Panc1 (cell line): ENCODE data around the gene MAP2K4. TPM values are rescaled to one million over a fixed set of nuclear protein-coding genes. Genes with fewer than 3 reads are reported as not detected.

Experiments used
- ATAC-seq: fragments of 200-7000 bp; cut with Tn5 transposase; 2 replicates; pipeline ENCODE4 v1.9.1; 2020; ENCODE audit warnings: mild to moderate bottlenecking, moderate library complexity
- BruUV-seq: library from RNA; stranded (reverse); fragments of 400-500 nt; replicated peaks from 2 replicates; lab custom pipeline; 2021; lab: Mats Ljungman, UMichigan
- CTCF ChIA-PET: fragments of 300-600 bp; sonication (Branson Sonifier 250); formaldehyde crosslinking; loops from one replicate; lab custom pipeline; 2022; ENCODE audit warnings: antibody characterized with exemption; lab: Charles Lee
- POLR2A ChIA-PET: fragments of 300-600 bp; sonication (Branson Sonifier 250); formaldehyde crosslinking; loops from one replicate; lab custom pipeline; 2022; ENCODE audit warnings: antibody characterized with exemption; lab: Charles Lee
- DNase-seq: peaks from one replicate; pipeline ENCODE4 v3.0.0-alpha.2; 2010; ENCODE audit warnings: low read depth, low spot score
- H3K27ac ChIP-seq: 2 replicates; pipeline ENCODE4 v1.5.1; 2011; ENCODE audit warnings: mild to moderate bottlenecking, low read length, inconsistent platforms
- H3K27me3 ChIP-seq: fragments of 200-500 bp; sonication (Bioruptor generic); 2 replicates; pipeline ENCODE4 v1.6.0; 2014; ENCODE audit warnings: low read length, inconsistent platforms; ENCODE audit not compliant: control insufficient read depth, insufficient read depth
- H3K36me3 ChIP-seq: fragments of 200-500 bp; sonication (Bioruptor generic); 2 replicates; pipeline ENCODE4 v1.5.1; 2014; ENCODE audit warnings: inconsistent platforms, mild to moderate bottlenecking, low read length, moderate library complexity; ENCODE audit not compliant: control insufficient read depth, insufficient read depth
- H3K4me1 ChIP-seq: 2 replicates; pipeline ENCODE4 v1.5.1; 2011; ENCODE audit warnings: inconsistent platforms, mild to moderate bottlenecking, low read length, moderate library complexity; ENCODE audit not compliant: control insufficient read depth, insufficient read depth
- H3K4me3 ChIP-seq, 2 experiments: 2 replicates each; pipeline ENCODE4 v1.5.1; 2011 to 2012; ENCODE audit warnings: low read depth in 2 of 2, low read length in 2 of 2, mild to moderate bottlenecking in 2 of 2, inconsistent platforms in 1 of 2, moderate library complexity in 1 of 2
- H3K9me3 ChIP-seq: fragments of 200-500 bp; sonication (Bioruptor generic); 2 replicates; pipeline ENCODE4 v1.5.1; 2014; ENCODE audit warnings: low read depth, mild to moderate bottlenecking, inconsistent platforms, low read length, moderate library complexity; ENCODE audit not compliant: control insufficient read depth, insufficient read depth
- CTCF ChIP-seq: fragments of 450-650 bp; IDR thresholded peaks from 2 replicates; pipeline ENCODE4 v1.5.1; 2017; ENCODE audit warnings: mild to moderate bottlenecking
- POLR2AphosphoS5 ChIP-seq: IDR thresholded peaks from 2 replicates; pipeline ENCODE4 v1.6.1; 2012; ENCODE audit warnings: mild to moderate bottlenecking, low read depth, low read length, moderate library complexity
- REST ChIP-seq, 2 experiments: IDR thresholded peaks; 2 replicates each; pipeline ENCODE4 v1.6.1; 2011 to 2012; ENCODE audit warnings: low read depth in 2 of 2, control low read depth in 1 of 2, low read length in 1 of 2, mild to moderate bottlenecking in 1 of 2, moderate library complexity in 1 of 2; ENCODE audit not compliant: insufficient read depth in 1 of 2
- SIN3A ChIP-seq: IDR thresholded peaks from 2 replicates; pipeline ENCODE4 v1.6.1; 2012; ENCODE audit warnings: low read depth, mild to moderate bottlenecking, low read length, moderate library complexity, borderline replicate concordance; ENCODE audit not compliant: insufficient read depth
- TCF7L2 ChIP-seq: IDR thresholded peaks from 2 replicates; pipeline ENCODE4 v1.6.1; 2011; ENCODE audit warnings: mild to moderate bottlenecking, low read depth, low read length, inconsistent platforms
- in situ Hi-C: cut with HindIII; loops from 2 replicates; pipeline ENCODE4 v1.10.0; 2016; ENCODE audit warnings: low sequenced_read_pairs, low pct_unique_long_range_greater_than_20kb
- intact Hi-C: fragments of 100-400 bp; cut with micrococcal nuclease; formaldehyde crosslinking; loops from one replicate; pipeline ENCODE4 v1.10.0; 2022; ENCODE audit not compliant: unreplicated experiment
- total RNA-seq: library from RNA; stranded (reverse); gene quantifications from one replicate; pipeline ENCODE4 v1.2.1, GENCODE V29; 2021; ENCODE audit not compliant: unreplicated experiment

MAP2K4 gene
- total RNA-seq, 1 experiment from 2014 or later = 16.8 TPM

- Histone ChIP-seq H3K27ac (no peak overlapping the region), H3K36me3 (no peaks in the 10 kb centered on the region), H3K27me3 (no peaks in the 10 kb centered on the region), H3K4me3 (no peak overlapping the region), H3K4me1 (no peaks in the 10 kb centered on the region; the same call in 1 of the 2 replicates), H3K9me3 (no peaks in the 10 kb centered on the region)
- TF ChIP-seq REST (IDR thresholded peaks at IDR 0.05; ENCODE audit: insufficient read depth in 1 of 2, low read depth in 2 of 2, low read length in 1 of 2) (no peak), SIN3A (no peak), POLR2AphosphoS5 (no peak), TCF7L2 (no peak), CTCF (no peak)
- BruUV-seq = no TSS peak
- POLR2A ChIA-PET = no interaction called here
- CTCF ChIA-PET = no interaction called here
- in situ Hi-C loops (no loop called here), intact Hi-C loops (no loop called here)
- ATAC-seq = no peak
- DNase-seq = no peak
Measured at GRCh38 chr17:12046786-12047185, 26.1 kb downstream of the MAP2K4 start.

GRCh38 chr17:12047681-12048376 is 27.2 kb downstream of the MAP2K4 start:
- no peak overlapping the region for H3K27ac ChIP-seq
- H3K4me3 ChIP-seq = no peak overlapping the region
- ChIA-PET POLR2A (no interaction called here), CTCF (no interaction called here)
- no peaks in the 10 kb centered on the region for H3K9me3 ChIP-seq
- ATAC-seq (no peak), DNase-seq (no peak)
- BruUV-seq = no TSS peak
- H3K36me3 ChIP-seq = no peaks in the 10 kb centered on the region
- TF ChIP-seq TCF7L2 = no peak
- no peak for TF ChIP-seq REST (IDR thresholded peaks at IDR 0.05; ENCODE audit: insufficient read depth in 1 of 2, low read depth in 2 of 2, low read length in 1 of 2)
- TF ChIP-seq POLR2AphosphoS5 = no peak
- no peak for TF ChIP-seq CTCF
- no peak for TF ChIP-seq SIN3A
- no peaks in the 10 kb centered on the region for H3K27me3 ChIP-seq
- no peaks in the 10 kb centered on the region; the same call in 1 of the 2 replicates for H3K4me1 ChIP-seq
- intact Hi-C loops = no loop called here
- in situ Hi-C loops = no loop called here
